CD4-positive, alpha-beta T cell treated with Interleukin-17A for 1 hour (primary cell): Measurements from ENCODE around the gene DIPK1B.
A peak's percentile ranks its signal among the peaks of the same experiment; 100 is the strongest.

Source experiments
- DNase-seq: peaks from one replicate; pipeline ENCODE4 v3.0.0-alpha.2; 2020

DIPK1B gene

DNA sequence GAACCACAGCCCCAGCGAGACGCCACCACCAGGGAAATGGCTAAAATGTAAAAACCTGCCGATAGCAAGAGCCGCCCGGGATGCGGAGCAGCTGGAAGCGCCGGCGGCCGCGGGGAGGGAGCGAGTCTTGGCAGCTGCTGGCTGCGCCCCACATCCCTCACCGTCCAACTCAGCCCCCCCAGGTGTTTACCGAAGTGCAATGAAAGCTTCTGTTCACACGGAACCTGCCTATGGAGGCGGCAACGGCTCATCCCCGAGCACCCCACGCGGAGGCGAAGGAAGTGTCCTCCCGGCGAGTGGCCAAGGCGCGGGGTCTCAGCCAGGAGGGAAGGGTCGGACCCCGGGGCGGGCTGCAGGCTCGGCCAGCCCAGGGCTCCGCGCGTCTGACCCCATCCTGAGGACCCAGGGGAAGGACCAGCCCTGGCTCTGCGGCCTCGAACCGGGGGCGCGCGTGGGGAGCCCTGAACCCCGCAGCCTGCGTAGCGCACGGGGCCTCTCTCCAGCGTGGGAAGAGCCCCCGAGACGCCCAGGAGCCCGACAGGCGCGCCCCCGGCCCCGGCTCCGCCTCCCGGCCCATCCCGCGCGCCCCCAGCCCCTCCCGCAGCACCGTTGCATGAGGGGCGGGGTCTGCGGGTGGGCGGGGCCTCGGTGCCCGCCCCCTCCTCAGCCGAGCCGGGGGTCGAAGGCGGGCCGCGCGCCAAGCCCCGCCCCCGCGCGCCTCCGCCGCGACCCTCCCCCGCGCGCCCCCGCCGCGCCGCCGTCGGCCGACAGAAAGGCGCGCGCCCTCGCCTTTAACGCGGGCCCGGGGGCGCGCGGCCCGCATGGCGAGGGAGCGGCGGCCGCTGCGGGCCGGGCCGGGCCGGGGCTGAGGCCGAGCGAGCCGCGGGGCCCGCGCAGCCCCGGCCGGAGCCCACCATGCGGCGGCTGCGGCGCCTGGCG lies at the start of gene DIPK1B:
TSS of gene DIPK1B (plus strand) at position 822 of the 939 bp plus-strand sequence. CDS start at position 916, 94 bp downstream.
- DNase-seq, result no peak

DNA sequence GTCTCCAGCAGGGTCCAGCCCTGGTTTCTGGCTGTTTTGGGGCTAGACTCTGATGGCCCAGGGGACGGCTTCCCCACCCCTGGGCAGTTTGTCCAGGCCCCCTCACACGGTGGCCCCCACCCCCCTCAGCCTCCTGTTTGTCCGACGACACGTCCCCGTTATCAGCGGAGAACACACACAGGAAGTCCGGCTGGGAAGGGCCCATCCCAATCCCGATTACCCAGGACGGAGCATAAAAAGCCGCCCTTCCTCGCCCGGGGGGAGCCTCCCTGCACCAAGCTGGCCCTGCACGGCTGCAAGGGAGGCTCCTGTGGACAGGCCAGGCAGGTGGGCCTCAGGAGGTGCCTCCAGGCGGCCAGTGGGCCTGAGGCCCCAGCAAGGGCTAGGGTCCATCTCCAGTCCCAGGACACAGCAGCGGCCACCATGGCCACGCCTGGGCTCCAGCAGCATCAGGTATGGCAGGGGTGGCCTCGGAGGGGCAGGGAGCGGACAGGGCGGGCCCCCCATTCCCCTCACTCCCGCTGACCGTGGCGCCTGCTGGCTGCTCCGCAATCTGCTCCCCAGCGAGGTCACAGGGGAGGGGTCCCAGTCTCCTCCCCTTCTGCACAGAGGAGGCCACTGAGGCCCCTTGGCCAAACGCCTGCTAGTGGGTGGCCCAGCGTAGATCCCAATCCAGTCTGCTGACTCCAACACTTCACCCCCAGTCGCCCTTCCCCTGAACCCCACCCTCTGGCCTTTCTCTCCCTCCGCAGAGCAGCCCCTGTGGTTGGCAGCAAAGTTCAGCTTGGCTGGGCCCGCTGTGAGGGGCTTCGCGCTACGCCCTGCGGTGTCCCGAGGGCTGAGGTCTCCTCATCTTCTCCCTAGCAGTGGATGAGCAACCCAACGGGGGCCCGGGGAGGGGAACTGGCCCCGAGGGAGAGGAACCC lies 49.5 kb upstream of the DIPK1B start, which contains the start of gene EGFL7:
TSS of gene EGFL7 (plus strand) at position 261 of the 926 bp plus-strand sequence. CDS start 5,367 bp downstream, outside the sequence.
- DNase-seq, result no peak

DNA sequence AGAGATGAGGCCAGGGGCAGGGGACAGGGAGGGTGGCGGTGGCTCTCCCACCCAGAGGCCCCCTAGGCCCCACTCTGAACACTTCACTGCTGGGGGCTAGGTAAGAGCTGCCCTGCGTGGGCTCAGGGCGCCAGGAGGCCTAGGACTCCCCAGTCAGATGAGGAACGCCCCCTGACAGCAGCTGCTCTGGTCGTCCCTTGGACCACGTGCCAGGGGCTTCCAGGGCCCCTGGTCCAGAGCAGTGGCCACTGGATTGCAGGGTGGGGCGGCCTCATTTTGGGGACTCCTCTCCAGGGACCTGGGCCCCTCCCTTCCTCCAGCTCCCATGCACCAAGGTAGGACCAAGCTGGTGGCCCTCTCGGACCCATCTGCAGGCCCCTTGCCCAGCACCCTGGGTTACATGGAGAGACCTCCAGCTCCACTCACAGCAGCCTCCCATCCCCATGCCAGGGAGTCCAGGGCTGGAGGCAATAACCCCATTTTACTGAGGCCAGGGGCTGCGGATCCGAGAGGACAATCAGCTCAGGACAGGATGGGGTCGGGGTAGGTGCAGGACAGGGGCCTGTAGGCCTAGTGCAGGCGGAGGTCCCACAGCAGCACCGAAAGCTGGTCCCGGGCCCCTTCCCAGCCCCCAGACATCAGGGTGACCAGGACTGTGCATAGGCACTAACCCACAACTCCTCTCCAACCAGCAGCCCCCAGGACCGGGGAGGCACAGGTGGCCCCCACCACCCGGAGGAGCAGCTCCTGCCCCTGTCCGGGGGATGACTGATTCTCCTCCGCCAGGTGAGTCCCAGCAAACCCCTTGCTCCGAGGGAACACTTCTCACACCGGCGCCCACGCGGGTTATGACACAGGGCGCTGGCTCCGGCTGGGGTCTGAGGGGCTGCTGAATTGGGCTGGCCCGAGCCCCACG lies 48.1 kb upstream of the DIPK1B start:
- no peak for DNase-seq

DNA sequence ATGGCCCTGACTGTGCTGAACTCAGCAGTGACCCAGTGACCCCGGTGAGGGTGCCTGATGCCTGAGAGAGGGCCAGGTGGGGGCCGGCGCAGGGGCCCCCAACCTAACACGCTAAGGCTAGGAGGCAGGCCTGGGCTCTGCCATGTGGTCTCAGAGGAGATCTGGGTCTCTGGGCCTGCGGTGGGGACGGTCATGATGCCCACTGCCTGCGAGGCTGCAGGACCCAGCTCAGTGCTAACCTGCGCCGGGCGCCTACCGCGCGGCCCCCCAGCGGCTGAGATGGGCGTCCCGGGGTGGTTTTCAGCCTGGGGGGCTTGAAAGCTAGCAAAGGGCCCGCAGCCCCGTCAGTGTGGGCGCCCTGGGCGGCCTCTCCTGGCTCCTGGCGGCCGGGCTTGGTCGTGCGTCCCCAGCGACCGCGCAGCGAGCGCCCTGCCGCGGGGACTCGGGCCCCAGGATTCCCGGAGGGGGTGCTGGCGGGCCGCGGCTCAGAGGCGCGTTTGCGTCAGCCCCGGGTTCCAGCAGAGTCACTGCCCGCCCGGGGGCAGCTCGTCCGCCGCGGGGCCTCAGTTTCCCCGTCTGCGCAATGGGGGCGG lies 47.2 kb upstream of the DIPK1B start:
- DNase-seq, result no peak

GRCh38 chr9:136665704-136666371 lies 46.5 kb upstream of the DIPK1B start:
- DNase-seq, result peak; percentile 15

- no peak for DNase-seq
Observed at GRCh38 chr9:136666372-136667213, 45.8 kb upstream of the DIPK1B start.

DNA sequence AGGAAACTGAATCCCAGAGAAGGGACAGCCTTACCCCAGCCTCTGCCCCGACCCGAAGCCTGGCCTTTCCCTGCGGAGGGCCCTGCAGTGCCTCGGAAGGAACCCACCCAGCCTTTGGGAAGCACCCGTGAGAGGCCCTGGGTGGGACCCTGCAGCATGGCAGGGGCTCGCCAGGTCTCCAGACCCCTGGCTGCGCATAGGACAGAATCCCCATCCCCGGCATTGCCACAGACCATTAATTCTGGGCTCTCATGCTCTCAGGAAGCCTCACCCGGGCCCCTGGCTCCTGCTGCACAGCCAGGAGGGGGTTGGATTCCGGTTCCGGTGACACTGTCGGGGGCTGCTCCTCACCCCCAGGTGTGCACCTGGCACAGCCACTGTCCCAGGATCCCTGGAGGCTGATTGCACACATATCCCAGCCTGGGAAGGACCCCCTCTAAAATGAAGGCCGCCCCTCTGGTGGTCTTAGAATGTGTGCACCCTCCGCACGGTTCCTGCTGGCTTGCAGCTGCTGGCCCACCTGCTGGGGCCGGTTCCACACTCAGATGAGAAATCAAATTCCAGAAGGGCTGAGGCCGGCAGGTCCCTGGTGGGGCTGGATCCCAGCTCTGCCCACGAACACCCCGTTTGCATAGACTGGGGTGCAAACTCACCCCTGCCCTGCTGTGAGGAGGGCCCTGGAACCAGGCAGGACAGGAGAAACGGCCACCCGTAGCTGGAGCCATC lies 45.0 kb upstream of the DIPK1B start:
- no peak for DNase-seq

GRCh38 chr9:136667940-136668760 lies 44.2 kb upstream of the DIPK1B start:
- no peak for DNase-seq

DNA sequence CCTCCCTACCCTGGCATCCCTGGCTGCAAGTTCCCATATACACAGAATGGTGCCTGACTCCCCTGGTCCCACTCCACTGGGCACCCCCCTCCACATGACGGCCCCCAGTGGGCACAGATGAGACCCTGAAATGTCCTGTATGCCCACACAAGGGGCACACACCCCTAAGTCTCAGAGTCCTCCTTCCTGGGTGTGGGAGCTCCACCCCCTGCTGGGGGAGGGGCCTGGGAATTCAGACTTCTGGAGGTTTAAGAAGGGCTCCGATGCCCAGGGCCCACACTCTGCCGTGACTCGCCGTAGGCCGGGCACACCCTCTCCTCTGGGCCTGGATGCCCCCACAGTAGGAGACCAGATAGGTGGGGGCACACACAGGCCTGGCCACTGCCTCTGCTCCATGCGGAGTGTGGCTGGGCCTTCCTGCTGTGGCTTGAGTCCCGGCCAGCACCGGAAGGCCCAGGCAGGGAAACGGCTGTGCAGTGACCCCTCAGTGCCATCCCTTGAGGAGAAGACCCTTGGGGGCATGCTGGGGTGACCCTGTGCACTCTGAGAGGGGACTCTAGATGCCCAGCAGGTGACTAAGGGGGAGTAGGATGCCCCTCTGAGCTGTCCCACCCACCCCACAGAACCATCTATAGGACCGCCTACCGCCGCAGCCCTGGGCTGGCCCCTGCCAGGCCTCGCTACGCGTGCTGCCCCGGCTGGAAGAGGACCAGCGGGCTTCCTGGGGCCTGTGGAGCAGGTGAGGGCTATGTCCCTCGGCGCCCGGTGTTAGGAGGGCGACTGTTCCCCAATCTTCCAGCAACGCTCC lies 43.2 kb upstream of the DIPK1B start:
- DNase-seq, result no peak

GRCh38 chr9:136669791-136670464 lies 42.4 kb upstream of the DIPK1B start:
- DNase-seq, result no peak

DNA sequence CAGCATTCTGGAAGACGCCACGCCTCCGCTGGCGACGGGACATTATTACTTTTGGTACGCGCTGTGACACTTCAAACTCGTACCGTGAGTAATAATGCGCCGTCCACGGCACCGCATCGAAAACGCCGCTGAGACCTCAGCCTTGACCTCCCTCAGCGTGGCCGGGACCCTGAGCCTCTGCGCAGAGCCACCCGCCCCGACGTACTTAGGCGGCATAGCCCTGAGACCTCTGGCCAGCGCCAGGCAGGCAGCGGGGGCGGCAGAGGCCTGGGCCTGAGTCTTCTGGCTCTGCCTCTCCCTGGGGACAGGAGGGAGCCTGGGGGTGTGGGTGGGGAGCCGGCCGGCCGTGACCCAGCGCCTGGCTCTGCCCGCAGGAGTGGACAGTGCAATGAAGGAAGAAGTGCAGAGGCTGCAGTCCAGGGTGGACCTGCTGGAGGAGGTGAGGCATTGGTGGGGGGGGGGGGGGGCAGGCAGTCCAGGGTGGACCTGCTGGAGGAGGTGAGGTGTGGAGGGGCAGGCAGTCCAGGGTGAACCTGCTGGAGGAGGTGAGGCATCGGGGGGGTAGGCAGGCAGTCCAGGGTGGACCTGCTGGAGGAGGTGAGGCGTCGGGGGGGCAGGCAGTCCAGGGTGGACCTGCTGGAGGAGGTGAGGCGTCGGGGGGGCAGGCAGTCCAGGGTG lies 41.7 kb upstream of the DIPK1B start:
- DNase-seq, result no peak

DNA sequence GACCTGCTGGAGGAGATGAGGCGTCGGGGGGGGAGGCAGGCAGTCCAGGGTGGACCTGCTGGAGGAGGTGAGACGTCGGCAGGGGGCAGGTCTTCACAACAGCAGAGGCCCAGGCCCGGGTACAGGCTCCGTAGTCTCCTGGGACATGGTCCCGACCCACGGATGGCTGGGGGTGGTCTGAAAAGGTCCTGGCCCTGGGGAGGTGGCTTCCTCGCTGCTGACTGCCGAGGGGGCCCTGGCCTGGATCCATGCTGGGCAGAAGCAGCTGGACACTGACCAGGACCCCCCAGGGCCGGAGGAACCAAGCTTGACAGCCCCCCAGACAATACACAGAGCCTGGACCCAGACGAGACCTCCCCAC lies 41.1 kb upstream of the DIPK1B start:
- DNase-seq, result no peak

- peak; percentile 29 for DNase-seq
Observed at GRCh38 chr9:136671646-136672430, 40.5 kb upstream of the DIPK1B start.

DNA sequence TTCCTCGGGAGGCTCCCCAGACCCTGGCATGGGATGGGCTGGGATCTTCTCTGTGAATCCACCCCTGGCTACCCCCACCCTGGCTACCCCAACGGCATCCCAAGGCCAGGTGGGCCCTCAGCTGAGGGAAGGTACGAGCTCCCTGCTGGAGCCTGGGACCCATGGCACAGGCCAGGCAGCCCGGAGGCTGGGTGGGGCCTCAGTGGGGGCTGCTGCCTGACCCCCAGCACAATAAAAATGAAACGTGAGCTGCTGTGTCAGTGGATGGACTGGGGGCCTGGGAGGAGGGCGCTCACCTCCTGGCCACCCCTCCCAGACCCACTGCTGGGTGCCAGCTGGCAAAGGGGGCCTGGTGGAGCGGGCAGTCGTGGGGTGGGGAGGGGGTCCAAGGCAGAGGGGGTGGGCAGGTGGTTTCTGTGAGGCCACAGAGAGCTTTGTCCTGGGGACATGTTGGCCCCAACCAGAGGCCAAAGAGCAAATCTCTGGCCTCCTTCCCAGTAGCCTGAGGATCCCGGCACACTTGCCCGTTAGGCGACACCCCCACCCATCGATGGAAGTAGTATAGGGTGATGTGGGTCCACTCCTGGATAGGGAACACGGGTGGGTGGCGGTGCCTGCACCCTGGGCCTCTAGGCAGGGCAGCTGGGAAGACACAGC lies 39.8 kb upstream of the DIPK1B start:
- no peak for DNase-seq
